Esophagus (tissue), 2 donors: Measurements from ENCODE around the gene TACC2. TPM values are rescaled to one million over a fixed set of nuclear protein-coding genes. Genes with fewer than 3 reads are reported as not detected.
"Not testable (repeated sequence)": the region's sequence is repeated elsewhere in the genome, so short reads cannot be mapped to it uniquely, and the experiment has no call there.

Experiments used
- H3K27ac ChIP-seq, 2 donors: one replicate each; pipeline ENCODE4 v1.5.1; 2013; ENCODE audit warnings: low read depth in 2 of 2, mild to moderate bottlenecking in 2 of 2, inconsistent platforms in 1 of 2, low read length in 1 of 2, moderate library complexity in 1 of 2
- H3K27me3 ChIP-seq, 2 donors: one replicate each; pipeline ENCODE4 v1.6.1; 2013; ENCODE audit warnings: low read length in 2 of 2, control low read depth in 1 of 2, mild to moderate bottlenecking in 1 of 2; ENCODE audit not compliant: insufficient read depth in 2 of 2, control insufficient read depth in 1 of 2
- H3K36me3 ChIP-seq, 2 donors: one replicate each; pipeline ENCODE4 v1.6.1; 2013; ENCODE audit warnings: low read length in 1 of 2; ENCODE audit not compliant: control insufficient read depth in 2 of 2, insufficient read depth in 2 of 2
- H3K4me1 ChIP-seq, 2 donors: one replicate each; pipeline ENCODE4 v1.6.1; 2013; ENCODE audit warnings: low read length in 1 of 2; ENCODE audit not compliant: control insufficient read depth in 2 of 2, insufficient read depth in 2 of 2
- H3K4me3 ChIP-seq, 2 donors: one replicate each; pipeline ENCODE4 v1.5.1; 2013; ENCODE audit warnings: low read length in 2 of 2, mild to moderate bottlenecking in 2 of 2, low read depth in 1 of 2, moderate library complexity in 1 of 2
- H3K9me3 ChIP-seq, 2 donors: one replicate each; pipeline ENCODE4 v1.6.1; 2013; ENCODE audit warnings: mild to moderate bottlenecking in 2 of 2, low read depth in 1 of 2, low read length in 1 of 2, moderate library complexity in 1 of 2; ENCODE audit not compliant: control insufficient read depth in 2 of 2, insufficient read depth in 1 of 2
- WGBS, 2 donors: extraction: QIAGEN DNeasy Blood & Tissue Kit; methylation state at CpG; one replicate each; pipeline ENCODE4 v1.1.7; 2013; 5-methylcytosine and 5-hydroxymethylcytosine counted together
- polyA plus RNA-seq, 2 donors: library from polyadenylated mRNA; stranded (reverse); fragments of 200-250 nt; gene quantifications; one replicate each; pipeline ENCODE4 v1.2.3, GENCODE V29; 2013
- donor health status: healthy with polysubstance abuse.
- donor health status: Bipolar disorder and iron deficiency.

The TACC2 gene
- polyA plus RNA-seq, 2 donors, result 47.8 to 51.8 TPM

DNA sequence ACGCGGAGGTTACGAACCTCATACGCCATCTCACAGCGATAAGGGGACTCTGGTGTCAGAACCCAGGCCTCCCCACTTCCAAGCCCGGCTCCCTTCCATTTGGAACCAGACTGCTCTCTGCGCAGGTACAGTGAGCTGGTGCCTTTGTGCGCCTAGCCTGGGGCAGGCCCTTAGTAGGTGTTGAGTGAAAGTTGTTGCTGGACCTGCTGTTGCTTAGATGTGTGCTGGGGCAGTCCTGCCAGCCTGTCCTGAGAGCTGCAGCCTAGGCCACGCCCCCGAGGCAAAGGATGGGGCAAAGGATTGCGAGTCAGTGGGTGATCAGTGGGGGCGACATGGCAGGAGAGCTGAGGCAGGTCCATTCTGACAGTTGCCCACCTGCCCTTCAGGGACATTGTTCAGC, 209.7 kb downstream of the TACC2 start:
- peaks cover 5 to 21% of the 10 kb centered on the region in 2 donors for H3K36me3 ChIP-seq
- H3K27me3 ChIP-seq, result no peaks in the 10 kb centered on the region
- WGBS, 2 donors, result 95 to 96% methylated on average over 12 of the region's 12 CpGs
- no peak overlapping the region for H3K4me3 ChIP-seq
- no peaks in the 10 kb centered on the region for H3K4me1 ChIP-seq
- H3K27ac ChIP-seq, result no peak overlapping the region
- no peaks in the 10 kb centered on the region for H3K9me3 ChIP-seq

DNA sequence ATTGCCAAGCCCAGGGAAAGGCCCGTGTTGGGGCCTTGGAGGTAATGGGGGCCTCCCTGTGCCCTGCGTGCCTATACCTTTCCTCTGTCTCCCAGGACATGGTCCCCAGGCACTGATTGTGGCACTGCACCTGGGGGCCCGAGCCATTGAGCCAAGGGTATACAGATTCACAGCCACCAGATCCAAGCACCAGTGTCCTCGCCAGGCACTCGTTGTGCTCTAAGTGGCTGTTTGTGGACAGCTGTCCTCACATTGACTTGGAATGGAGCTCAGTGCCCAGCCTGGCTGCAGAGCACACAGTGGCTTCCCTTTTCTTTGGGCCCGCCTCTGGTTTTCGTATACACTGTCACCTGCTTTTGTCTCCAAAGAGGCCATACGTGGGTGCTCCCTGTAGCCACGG, 210.1 kb downstream of the TACC2 start:
- Histone ChIP-seq H3K4me3 (no peak overlapping the region), H3K27me3 (no peaks in the 10 kb centered on the region), H3K9me3 (no peaks in the 10 kb centered on the region), H3K4me1 (no peaks in the 10 kb centered on the region), H3K27ac (no peak overlapping the region), H3K36me3 (peaks cover 5 to 21% of the 10 kb centered on the region in 2 donors)
- WGBS, 2 donors, result 85 to 87% methylated on average over 9 of the region's 9 CpGs

GRCh38 chr10:122199689-122200088, 210.7 kb downstream of the TACC2 start:
- Histone ChIP-seq H3K27ac (no peak overlapping the region), H3K36me3 (peaks cover 5 to 20% of the 10 kb centered on the region in 2 donors), H3K9me3 (no peaks in the 10 kb centered on the region), H3K4me3 (no peak overlapping the region), H3K27me3 (no peaks in the 10 kb centered on the region), H3K4me1 (no peaks in the 10 kb centered on the region)
- WGBS, 2 donors, result 94 to 96% methylated on average over 6 of the region's 6 CpGs

- Histone ChIP-seq H3K36me3 (peaks cover 3 to 17% of the 10 kb centered on the region in 2 donors), H3K4me3 (no peak overlapping the region), H3K4me1 (no peaks in the 10 kb centered on the region), H3K9me3 (no peaks in the 10 kb centered on the region), H3K27ac (no peak overlapping the region), H3K27me3 (no peaks in the 10 kb centered on the region)
- WGBS, 2 donors, result 93% methylated on average over 9 of the region's 9 CpGs
Observed at GRCh38 chr10:122201401-122201800, 212.4 kb downstream of the TACC2 start.

DNA sequence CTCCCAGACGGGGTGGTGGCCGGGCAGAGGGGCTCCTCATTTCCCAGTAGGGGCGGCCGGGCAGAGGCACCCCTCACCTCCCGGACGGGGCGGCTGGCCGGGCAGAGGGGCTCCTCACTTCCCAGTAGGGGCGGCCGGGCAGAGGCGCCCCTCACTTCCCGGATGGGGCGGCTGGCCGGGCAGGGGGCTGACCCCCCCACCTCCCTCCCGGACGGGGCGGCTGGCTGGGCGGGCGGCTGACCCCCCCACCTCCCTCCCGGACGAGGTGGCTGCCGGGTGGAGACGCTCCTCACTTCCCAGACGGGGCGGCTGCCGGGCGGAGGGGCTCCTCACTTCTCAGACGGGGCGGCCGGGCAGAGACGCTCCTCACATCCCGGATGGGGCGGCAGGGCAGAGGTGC, 214.2 kb downstream of the TACC2 start:
- not testable (repeated sequence) for H3K4me3 ChIP-seq, H3K9me3 ChIP-seq, H3K27me3 ChIP-seq, H3K4me1 ChIP-seq, H3K27ac ChIP-seq
- WGBS, 2 donors, result 90 to 92% methylated on average over 2 to 33 of the region's 33 CpGs
- peaks cover 3 to 11% of the 10 kb centered on the region in 2 donors for H3K36me3 ChIP-seq

GRCh38 chr10:122204691-122205489, 215.9 kb downstream of the TACC2 start:
- Histone ChIP-seq H3K4me1 (peaks cover 2% of the 10 kb centered on the region in 2 donors), H3K4me3 (no peak overlapping the region), H3K36me3 (peaks cover 2 to 10% of the 10 kb centered on the region in 2 donors), H3K27me3 (no peaks in the 10 kb centered on the region), H3K9me3 (no peaks in the 10 kb centered on the region), H3K27ac (no peak overlapping the region)
- WGBS, 2 donors, result 84 to 87% methylated on average over 15 of the region's 15 CpGs

DNA sequence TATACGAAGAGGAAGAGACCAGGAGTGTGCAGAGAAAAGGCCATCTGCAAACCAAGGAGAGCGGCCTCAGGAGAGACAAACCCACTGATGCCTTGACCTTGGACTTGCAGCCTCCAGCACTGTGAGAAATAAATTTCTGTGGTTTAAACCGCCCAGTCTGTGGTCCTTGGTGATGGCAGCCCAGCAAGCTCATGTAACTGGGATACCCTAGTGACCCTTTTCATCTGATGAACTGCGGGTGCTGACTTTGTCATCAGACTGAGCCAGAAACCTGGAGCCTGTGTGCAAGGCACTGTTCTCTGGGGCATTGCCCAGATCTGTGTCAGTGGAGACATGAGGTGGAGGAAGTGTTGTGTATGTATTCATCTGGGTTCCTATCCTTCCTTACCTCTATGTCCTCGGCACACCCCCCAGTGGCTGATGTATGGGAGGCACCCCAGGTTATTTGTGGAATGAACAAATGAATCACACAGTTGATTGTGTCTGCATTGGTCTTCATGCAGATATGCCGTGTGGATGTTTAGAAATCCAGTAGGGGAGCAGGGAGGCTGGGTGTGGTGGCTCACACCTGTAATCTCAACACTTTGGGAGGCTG, 217.6 kb downstream of the TACC2 start:
- WGBS, 2 donors, result 90 to 91% methylated on average over 6 of the region's 6 CpGs
- Histone ChIP-seq H3K27me3 (no peaks in the 10 kb centered on the region), H3K36me3 (peaks cover 0 to 16% of the 10 kb centered on the region in 2 donors)

DNA sequence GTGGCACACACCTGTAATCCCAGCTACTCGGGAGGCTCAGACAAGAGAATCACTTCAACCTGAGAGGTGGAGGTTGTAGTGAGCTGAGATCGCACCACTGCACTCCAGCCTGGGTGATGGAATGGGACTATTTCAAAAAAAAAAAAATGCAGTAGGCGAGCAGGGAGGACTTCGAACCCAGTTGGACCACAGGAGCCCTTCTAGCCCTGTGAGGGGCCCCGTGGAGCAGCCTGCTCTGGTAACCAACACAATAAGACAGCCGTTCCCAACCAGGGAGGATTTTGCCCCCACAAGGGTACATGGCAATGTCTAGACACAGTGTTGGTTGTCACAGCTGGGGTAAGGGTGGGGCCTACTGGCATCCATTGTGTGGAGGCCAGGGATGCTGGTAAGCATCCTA, 218.2 kb downstream of the TACC2 start:
- Histone ChIP-seq H3K27me3 (no peaks in the 10 kb centered on the region), H3K9me3 (no peaks in the 10 kb centered on the region), H3K4me3 (no peak overlapping the region), H3K36me3 (peaks cover 0 to 18% of the 10 kb centered on the region in 2 donors), H3K27ac (no peak overlapping the region), H3K4me1 (peaks cover 2% of the 10 kb centered on the region in 2 donors)
- 93% methylated on average over 6 of the region's 6 CpGs for WGBS, 2 donors

More for the DNA sequence above, 217.6 kb downstream of the TACC2 start:
- H3K4me3 ChIP-seq, result no peak overlapping the region
- H3K9me3 ChIP-seq, result no peaks in the 10 kb centered on the region
- H3K4me1 ChIP-seq, result peaks cover 2% of the 10 kb centered on the region in 2 donors
- H3K27ac ChIP-seq, result no peak overlapping the region

DNA sequence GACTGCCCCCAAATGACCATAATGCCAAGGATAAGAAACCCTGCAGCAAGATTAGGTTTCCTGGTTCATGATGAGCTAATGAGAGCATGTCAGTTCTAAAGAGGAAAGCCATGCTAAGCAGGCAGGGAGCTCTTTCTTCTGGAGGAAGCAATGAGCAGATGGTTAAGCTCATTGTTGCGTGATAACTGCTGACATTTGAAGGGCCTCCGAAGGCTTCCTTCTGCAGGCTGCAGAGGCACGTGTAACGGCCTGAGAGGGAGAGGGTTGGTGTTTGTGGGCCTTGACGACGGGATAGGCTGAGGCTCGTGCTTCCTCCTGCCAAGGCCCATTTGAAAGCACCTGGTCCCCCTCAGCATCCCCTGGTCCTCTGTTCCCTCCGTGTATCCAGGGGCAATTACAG, 218.6 kb downstream of the TACC2 start:
- H3K36me3 ChIP-seq, result peaks cover 0 to 20% of the 10 kb centered on the region in 2 donors
- WGBS, 2 donors, result 62 to 75% methylated on average over 8 of the region's 8 CpGs

More for the DNA sequence above, 218.6 kb downstream of the TACC2 start:
- no peak overlapping the region for H3K4me3 ChIP-seq
- H3K27me3 ChIP-seq, result no peaks in the 10 kb centered on the region
- no peak overlapping the region for H3K27ac ChIP-seq
- peaks cover 2% of the 10 kb centered on the region in 2 donors for H3K4me1 ChIP-seq
- no peaks in the 10 kb centered on the region for H3K9me3 ChIP-seq
